HG02623 (cell line): ENCODE data around the gene SFRP4.

Source experiments
- ATAC-seq: cut with Tn5 transposase; IDR thresholded peaks from one replicate; pipeline ENCODE4 v1.9.1; 2021; ENCODE audit warnings: moderate library complexity; ENCODE audit not compliant: unreplicated experiment

Gene SFRP4

DNA sequence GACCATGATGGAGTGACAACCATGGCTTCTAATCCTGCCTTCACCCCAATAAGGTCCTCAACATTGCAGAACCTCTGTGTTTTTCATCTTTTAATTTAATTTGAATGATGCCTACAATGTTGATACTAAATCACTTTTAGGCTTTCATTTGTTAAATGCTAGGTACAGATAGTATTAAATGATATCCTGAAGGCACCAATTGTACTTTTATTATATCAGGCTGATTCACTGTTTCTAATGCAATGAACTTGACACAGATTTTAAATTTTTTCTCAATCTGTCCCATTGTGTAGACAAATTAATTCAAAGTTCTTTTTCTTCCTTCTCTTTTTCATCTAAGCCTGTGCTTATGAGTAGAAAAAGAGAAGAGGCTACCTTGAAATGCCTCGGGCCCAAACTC, 9.0 kb upstream of the SFRP4 start:
- ATAC-seq = no peak

DNA sequence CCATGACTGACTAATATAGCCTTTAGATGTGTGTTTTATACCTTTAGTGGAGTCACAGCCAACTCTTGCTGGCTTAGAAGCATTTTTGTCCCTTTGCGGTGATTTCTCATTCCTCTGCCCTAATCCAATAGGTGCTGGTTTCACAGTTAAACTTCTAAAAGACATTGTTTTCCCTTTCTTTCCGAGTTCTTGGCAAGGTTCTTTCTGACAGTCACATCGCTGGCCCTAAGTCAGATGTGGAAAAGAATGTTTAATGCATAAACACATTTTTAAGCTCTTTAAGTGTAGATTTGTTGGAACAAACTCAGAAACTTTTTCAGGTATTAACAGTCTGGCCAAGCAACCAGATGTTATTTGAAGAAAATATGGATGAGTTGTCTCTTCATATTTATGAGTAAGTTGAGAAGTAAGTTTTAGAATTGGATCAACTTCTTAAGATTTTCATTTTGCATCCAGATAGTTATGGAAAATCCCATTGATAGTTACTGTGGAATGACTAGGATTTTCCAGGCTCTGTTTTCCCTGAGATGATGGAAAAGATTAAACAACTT, 7.9 kb upstream of the SFRP4 start:
- ATAC-seq = no peak

DNA sequence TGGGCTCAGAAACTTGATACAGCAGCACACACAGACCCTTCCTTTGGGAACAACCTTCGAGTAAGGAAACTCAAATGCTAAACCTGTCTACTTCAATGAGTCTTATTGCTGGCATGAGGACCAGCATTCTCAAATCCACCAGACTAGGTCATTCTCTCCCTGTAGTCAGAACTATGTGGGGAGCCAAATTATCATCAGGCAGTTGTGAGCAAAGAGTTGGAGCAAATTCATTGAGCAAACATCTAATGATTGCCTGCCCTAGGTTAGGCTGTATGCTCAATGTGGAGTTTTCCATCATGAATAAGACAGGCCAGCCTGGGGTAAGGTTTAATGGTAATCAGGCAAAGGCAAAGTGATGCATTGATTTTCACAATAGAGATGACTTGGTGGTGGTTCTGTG, 7.4 kb upstream of the SFRP4 start:
- ATAC-seq = no peak

DNA sequence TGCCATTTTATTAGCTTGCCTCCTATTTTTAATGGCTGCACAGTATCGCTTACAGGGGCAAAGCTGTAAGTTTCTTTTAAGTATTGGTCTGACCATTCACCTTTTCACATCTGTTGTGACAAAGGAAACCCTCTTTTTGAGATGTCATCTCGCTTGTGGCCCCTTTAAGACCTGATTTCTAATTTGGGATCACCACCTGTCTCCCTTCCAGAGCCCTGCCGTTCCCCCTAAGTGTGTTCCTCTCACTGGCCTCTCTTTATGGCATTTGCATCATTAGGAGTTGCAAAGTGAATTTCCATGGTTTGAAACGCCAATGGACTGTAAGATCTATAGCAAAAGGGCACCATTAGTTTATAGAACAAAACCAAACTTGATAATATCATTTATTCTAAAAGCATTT, 5.3 kb upstream of the SFRP4 start:
- no peak for ATAC-seq

DNA sequence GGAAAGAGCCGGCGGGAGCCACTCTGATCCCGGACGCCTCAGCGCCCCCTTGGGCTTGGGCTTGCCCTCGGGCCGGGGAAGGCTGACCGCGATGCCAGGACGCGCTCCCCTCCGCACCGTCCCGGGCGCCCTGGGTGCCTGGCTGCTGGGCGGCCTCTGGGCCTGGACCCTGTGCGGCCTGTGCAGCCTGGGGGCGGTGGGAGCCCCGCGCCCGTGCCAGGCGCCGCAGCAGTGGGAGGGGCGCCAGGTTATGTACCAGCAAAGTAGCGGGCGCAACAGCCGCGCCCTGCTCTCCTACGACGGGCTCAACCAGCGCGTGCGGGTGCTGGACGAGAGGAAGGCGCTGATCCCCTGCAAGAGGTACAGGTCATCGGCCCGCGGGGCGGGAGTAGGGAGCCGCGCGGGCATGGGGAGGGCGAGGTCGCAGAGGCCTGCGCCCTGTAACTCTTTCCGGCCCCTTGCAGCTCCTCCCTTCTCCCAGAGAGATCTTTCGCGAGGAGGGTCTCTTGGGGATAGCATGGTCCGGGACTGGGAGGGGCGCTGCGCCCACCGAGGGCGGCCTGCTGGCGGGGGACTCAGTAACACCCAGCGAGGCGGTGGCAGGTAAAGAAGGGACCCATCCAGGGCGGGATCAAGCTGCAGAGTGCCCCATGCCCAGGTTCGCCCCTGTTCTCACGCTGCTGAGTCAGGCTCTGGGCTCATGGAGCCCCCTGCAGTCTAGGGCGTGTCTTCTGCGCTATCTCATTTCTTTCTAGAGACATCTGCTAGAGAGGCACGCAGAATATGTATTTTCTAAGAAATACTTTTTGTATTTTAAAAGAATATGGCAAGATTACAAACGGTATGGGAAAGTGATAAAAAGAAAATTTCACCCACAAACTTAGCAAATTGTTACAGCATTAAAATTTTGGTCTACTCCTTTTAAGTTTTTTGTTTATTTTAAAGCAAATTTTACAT, 4.5 kb upstream of the SFRP4 start:
- peak; percentile 21 for ATAC-seq

DNA sequence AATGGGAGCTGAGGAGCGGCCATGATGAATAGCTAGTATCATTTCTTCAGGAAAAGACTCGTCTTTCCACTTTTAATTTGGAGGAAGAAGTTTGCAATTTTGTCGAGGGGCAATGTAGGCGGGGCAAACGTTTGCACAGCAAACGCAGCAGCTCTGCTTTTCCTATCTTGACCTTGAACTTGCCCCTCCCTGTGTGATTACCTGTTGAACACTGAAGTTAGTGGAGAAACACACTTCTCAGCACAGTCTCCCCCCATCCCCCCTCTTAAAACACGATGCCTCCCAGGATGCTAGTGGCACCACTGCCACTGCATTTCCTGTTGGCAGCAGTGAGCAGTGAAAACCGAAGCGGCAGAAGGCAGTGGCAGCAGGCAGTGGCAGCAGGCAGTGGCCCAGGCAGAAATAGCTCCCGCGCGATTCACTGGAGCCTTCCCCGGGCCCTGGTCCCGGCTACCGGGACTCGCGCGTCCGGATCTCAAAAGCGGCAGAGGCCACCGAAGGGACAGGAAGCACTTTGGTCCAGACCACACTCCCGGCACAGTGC, 3.8 kb upstream of the SFRP4 start, which contains the start of gene EPDR1:
EPDR1 (plus strand) TSS at position 336 of the 544 bp plus-strand sequence. CDS start 300 bp downstream, outside the sequence.
- peak; percentile 37 for ATAC-seq

DNA sequence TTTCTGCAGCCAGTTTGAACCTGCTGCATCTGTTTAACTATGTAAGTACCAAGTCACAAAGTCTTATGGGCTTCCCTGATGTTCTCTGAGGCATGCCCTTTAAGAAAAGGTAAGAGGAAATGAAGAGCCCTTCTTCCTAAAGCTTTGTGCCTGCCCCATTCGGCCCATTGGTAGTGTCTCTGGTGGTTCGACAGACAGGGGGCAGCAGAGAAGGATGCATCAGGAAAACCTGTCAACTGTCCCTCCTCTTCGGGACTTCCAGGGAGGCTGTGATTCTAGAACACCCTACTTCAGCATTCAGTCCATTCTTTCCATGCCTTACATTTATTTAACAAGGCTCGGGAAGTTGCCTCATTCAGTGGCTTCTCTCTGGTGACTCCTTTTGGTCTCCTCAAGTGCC, 1.9 kb upstream of the SFRP4 start:
- no peak for ATAC-seq

DNA sequence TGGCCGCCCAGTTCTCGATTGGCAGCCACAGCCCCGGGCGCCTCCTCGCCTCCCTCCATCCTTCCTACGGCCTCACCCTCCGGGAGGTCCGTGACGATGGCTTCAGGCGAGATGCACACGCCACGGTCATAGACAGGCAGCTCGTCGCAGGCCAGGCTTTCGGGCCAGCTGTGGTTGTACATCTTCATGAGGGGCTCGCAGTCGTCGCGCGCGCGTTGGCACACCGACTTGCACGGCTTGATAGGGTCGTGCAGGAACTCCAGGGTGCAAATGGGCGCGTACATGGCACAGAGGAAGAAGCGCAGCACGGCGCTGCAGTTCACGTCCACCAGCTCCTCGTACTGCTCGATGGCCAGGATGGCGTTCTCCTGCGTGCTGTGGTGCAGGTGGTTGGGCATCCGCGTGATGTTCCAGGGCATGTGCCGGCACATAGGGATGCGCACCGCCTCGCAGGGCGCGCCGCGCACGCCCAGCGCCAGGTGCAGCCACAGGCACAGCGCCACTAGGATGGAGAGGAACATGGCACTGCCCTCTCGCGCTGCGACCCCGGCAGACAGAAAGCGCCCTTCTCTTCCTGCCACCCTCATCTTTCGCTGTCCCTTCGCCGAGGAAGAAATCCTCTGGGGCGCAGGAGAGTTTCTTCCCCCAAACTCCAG, 472 bp downstream of the SFRP4 start:
- no peak for ATAC-seq

DNA sequence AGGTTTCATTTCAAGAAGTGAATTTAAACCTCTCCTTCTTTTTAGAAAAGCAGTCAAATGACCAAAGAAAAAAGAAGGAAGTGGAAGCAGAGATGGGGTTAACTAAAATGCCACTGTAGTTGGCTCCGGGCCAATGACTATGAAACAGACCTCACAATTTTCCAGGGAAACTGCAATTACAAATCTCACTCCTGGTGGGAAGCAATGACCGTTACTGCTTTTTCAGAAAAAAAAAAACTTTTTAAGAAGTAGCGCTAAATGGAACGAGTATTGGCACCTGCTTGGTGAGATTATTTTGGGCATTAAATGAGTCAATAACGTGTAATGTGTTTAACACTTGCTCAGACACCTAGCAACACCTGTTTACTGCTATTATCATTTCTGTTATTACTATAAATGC, 1.2 kb downstream of the SFRP4 start:
- no peak for ATAC-seq

DNA sequence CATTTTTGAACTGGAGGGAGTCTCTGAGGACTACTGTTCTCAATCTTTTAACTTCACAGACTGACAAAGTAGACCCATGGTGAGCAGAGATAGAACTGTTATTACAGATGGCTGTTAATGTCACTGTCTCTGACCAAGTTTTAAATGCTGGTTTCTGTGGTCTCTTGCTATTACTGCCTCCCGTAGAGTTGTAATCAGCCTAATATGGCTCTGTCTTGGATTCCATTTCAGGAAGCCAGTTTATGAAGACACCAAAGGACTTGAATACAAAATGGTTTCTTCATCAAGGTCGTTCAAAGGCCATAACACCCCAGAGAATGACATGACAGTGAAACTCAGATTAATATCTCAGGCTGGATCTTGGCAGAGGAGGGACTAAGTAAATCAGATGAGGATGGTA, 3.9 kb downstream of the SFRP4 start:
- no peak for ATAC-seq

DNA sequence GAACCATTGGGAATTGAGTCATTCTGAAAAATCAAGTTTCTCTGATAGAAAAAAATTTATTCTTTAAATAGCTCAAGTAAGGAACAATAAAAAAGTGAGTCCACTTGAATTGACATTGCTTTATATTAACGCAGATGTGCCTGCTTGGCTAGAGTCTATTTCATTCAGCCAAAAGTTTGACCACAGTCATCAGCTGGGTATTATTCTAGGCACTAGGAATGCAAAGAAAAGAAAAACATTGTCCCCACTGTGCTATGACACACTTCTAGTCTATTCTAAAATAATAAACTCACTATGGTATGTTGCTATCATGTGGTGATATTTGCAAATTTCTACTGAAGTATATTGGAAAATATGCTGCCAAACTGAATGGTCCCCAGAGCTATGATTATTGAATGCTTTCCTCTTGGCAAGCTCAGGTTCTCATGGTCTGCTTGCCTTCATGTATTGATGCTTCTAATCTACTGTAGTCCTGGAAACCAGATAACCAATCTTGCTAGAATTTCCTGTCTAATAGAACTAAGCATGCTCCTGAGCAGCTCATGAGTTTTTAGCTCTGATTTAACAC, 8.3 kb downstream of the SFRP4 start:
- ATAC-seq = no peak

DNA sequence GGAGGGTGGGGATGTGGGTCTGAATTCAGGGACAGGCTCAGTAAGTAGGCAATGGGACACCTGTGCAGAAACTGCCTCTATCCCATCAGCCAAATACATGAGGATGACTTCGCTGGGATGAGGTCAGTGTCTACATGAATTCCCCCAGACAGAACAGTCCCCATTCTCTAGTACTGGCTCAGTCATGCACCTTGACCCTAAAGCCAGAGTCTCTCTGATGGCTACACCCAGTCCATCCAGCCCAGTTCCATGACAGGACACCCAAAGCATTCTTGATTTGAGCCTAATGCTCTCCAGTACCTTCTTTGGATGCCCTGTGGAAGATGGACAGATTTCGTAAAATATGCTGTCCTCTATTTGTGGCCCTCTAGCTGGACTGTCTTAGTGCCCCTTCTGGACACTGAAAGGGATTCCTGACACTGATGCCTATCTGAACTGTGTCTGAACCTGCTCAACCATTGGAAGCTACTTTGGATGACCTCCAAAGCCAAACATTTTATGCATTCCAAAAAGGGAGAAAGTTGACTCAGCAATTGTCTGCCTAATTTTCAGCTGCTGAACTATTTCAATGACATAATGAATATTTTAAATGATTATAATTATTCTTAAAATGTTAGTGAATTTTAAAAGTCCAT, 14.6 kb downstream of the SFRP4 start:
- no peak for ATAC-seq

DNA sequence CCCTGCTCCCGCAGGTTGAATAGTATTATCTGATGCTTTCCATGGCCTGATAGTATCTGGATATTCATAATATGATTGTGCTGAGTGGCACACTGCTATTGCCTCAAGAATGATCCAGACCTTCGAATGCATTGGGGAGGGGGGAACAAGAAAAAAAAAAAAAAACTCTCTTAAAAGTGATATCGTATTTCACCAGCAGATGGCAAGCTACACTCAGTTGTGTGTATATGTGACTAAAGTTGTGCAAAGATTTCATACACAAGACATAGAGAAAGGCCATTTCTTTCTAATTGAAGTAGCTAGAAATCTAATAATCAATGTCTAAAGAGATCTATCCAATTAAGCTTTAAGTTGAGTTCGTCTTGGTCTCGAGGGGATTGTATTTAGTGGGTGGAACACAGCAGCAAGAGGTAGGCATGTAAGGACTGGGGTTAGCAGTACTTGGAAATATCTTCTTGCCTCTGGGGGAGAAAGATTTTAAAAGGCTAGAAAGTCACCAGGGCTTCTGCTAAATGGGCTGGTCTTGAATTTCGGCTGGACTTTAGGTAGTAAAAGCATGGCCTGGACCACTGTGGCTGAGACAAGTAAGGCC, 15.3 kb downstream of the SFRP4 start:
- ATAC-seq = no peak

DNA sequence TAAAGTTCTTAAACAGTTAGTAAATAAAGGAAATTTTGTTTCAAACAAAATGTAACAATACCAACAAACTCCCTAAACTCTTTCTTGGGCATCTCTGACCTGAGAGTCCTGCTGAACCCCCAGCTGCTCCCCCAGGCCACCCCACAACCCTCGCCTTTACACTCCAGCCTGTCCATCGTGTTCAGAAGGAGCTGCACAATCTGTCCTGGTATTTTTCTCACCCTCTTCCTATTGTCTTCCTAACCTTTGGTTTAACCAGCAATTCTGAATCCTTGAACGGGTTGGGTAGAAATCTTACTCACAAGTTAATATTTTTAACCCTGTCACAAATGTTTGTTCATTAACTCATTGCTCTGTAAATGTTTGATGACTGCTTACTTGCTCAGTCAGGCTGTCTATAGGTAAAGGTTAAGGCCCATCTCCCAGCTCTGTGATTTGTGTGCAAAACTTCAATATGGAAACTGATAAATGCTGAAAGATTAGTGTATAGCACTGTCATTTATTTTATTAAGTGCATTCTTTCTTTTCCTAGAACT, 16.8 kb downstream of the SFRP4 start:
- ATAC-seq = no peak

DNA sequence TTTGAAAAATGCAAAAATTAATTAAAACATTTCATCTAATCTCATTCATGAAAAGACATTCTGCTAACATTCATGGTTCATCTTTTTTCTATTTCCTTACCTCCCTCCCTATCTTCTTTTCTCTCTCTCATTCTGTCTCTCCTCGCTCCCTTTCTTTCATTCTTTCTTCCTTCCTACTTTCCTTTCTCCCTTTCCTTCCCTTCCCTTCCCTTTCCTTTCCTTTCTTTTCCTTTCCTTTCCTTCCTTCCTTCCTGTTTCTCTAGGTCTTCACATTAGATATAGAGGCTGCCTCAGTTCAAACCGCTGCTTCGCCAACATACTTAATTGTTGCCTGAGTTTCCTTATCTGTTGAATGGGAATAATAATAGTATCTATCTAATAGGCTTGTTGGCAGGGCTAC, 21.9 kb downstream of the SFRP4 start:
- ATAC-seq = no peak

DNA sequence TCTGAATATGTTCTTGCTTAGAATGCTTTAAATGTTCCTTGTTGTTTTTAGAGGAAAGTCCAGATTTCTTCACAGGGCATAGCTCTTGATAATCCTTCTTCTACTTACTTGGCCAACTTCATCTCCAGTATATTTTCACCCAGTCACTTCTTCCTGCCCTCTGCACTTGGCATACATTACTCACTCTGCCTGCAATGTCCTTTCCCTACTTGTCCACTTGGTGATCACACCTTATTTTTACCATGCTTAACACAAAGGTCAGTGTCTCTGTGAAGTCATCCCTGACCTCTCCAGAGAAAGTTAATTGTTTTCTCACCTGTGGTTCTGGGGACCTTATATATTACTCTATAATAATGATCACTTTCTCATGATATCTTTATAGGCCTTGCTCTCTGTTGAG, 23.3 kb downstream of the SFRP4 start:
- ATAC-seq = no peak

DNA sequence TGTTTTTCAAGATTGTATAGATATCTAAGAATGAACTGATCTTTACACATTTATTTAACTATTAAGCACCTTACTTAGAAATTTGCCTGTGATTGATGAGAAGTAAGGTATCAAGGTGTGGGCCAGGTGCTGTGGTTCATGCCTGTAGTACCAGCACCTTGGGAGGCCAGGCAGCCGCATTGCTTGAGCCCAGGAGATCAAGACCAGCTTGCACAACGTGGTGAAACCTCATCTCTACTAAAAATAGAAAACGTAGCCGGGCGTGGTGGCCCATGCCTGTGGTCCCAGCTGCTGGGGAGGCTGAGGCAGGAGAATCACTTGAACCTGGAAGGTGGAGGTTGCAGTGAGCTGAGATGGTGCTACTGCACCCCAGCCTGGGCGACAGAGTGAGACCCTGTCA, 34.5 kb downstream of the SFRP4 start:
- ATAC-seq = no peak
